ENCODE results near the gene FOXK1. TPM values are rescaled to one million over a fixed set of nuclear protein-coding genes. Genes with fewer than 3 reads are reported as not detected.
A peak's percentile ranks its signal among the peaks of the same experiment; 100 is the strongest.

The FOXK1 gene
- total RNA-seq, 6 donors from 2014 or later: 25.1 to 40.7 (median 34.1) TPM

DNA sequence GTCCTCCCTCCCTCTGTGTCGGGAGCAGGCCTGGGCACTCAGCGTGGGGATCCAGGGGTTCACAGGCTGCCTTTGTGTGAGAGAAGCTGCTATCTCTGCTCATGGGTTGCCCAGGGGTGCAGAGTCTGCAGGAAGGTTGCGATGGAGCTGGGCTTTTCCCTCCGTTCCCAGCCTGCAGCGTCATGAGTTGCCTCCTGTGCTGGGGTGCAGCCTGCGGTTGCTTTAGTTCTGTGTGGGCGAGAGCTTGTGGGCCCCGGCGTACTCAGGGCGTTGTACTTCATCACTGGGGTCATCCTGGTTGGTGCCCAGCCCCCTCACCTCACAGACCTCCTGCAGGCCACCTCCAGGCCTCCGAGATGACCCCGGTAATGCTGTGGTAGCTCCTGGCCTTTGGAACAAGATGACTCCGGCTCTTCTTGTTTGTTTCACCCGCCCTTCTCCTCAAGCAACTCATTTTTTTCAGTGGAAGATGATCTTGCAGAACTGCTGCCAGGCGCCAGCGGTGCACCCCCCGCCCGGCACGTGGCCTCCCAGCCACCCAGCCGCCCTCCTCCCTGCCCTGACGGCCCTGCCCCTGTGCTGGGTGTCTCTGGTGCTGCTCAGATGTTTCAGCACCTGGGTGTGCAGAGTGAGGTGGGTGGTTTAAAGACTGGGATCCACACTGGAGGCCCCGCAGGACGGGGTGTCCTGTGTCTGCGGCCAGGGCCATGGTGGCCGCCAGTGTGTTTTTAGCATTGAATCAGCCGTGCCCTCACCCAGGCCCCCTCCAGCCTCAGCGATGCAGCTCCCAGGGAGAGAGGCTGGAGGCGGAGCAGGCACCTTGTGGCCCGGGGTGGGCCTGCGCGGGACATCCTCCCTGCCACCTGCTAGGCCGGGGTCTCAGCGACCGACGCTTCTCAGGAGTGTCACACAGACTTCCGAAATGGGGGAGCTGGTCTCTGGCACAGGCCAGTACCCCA lies 100.5 kb downstream of the FOXK1 start:
- Histone ChIP-seq H3K4me1 (peaks cover 3 to 8% (median 4%) of the 10 kb centered on the region in 4 donors), H3K36me3 (peaks cover 19 to 71% (median 68%) of the 10 kb centered on the region in 4 donors), H3K27ac (no peak overlapping the region), H3K27me3 (no peaks in the 10 kb centered on the region), H3K4me3 (no peak overlapping the region), H3K9me3 (no peaks in the 10 kb centered on the region)
- 91 to 96% methylated on average over 21 to 36 of the region's 36 CpGs for WGBS, 2 donors
- no peak for ATAC-seq (ENCODE audit: low FRiP score in 2 of 2)
- no peak for DNase-seq
- TF ChIP-seq POLR2A (IDR thresholded peaks at IDR 0.05) (no peak), POLR2AphosphoS5 (IDR thresholded peaks at IDR 0.05) (no peak), EP300 (IDR thresholded peaks at IDR 0.05) (no peak)
- TF ChIP-seq, protein P1, sequence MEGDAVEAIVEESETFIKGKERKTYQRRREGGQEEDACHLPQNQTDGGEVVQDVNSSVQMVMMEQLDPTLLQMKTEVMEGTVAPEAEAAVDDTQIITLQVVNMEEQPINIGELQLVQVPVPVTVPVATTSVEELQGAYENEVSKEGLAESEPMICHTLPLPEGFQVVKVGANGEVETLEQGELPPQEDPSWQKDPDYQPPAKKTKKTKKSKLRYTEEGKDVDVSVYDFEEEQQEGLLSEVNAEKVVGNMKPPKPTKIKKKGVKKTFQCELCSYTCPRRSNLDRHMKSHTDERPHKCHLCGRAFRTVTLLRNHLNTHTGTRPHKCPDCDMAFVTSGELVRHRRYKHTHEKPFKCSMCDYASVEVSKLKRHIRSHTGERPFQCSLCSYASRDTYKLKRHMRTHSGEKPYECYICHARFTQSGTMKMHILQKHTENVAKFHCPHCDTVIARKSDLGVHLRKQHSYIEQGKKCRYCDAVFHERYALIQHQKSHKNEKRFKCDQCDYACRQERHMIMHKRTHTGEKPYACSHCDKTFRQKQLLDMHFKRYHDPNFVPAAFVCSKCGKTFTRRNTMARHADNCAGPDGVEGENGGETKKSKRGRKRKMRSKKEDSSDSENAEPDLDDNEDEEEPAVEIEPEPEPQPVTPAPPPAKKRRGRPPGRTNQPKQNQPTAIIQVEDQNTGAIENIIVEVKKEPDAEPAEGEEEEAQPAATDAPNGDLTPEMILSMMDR (IDR thresholded peaks at IDR 0.05): no peak

DNA sequence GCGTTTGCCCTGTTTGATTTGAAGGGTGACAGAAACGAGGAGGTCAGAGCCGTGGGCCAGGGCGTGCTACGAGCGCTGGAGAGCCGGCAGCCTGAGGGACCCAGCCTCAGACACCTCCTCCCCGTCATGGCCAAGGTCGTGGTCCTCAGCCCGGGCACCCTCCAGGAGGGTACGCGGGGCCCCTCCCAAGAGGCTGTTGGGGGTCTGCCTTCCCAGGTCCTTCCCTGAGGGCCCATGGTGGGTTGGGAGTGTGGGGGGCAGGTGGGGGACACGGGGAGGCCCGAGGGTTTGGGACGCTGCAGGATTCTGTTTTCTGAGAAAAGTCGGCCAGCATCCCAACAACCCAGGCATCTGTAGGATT lies 101.2 kb downstream of the FOXK1 start:
- H3K4me1 ChIP-seq: peaks cover 0 to 2% (median 2%) of the 10 kb centered on the region in 4 donors
- TF ChIP-seq, protein P1 (IDR thresholded peaks at IDR 0.05): no peak
- no peak for TF ChIP-seq EP300 (IDR thresholded peaks at IDR 0.05)
- WGBS, 2 donors: 88 to 92% methylated on average over 12 to 16 of the region's 16 CpGs
- no peak overlapping the region for H3K4me3 ChIP-seq
- ATAC-seq (ENCODE audit: low FRiP score in 2 of 2) (no peak), DNase-seq (no peak)
- no peak overlapping the region for H3K27ac ChIP-seq
- H3K9me3 ChIP-seq: no peaks in the 10 kb centered on the region
- H3K36me3 ChIP-seq: peaks cover 24 to 76% (median 74%) of the 10 kb centered on the region in 4 donors
- H3K27me3 ChIP-seq: no peaks in the 10 kb centered on the region

DNA sequence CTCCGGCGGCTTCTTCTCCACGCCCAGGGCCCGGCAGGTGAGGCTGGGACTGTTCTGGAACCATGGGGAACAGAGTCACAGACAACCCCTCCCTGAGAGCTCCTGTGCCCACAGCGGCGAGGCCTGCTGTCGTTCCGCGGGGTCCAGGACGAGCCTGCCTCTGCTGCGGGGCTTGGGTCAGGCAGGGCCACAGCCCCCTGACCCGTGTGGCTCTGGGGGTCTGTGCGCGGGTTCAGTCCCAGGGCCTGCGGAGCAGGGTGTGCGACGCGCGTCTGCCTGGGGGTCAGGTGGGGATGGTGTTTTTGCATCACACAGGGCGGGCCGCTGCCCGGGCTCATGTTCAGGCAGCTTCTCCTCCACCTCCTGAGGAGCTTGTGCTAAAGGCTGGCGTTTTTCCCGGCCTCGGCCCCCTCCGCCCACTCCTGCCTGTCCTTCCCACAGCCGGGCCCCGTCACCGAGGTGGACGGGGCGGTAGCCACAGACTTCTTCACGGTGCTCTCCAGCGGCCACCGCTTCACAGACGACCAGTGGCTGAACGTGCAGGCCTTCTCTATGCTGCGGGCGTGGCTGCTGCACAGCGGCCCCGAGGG lies 101.8 kb downstream of the FOXK1 start:
- no peak for ATAC-seq (ENCODE audit: low FRiP score in 2 of 2)
- Histone ChIP-seq H3K9me3 (no peaks in the 10 kb centered on the region), H3K4me3 (no peak overlapping the region), H3K4me1 (no peaks in the 10 kb centered on the region), H3K36me3 (peaks cover 29 to 82% (median 79%) of the 10 kb centered on the region in 4 donors), H3K27me3 (no peaks in the 10 kb centered on the region), H3K27ac (no peak overlapping the region)
- 90 to 94% methylated on average over 32 to 39 of the region's 40 CpGs for WGBS, 2 donors
- DNase-seq: peak in 1 of 2 donors; percentile 79
- TF ChIP-seq POLR2AphosphoS5 (IDR thresholded peaks at IDR 0.05): no peak
- no peak for TF ChIP-seq POLR2A (IDR thresholded peaks at IDR 0.05)
- TF ChIP-seq, protein P1 (IDR thresholded peaks at IDR 0.05): no peak
- no peak for TF ChIP-seq EP300 (IDR thresholded peaks at IDR 0.05)

DNA sequence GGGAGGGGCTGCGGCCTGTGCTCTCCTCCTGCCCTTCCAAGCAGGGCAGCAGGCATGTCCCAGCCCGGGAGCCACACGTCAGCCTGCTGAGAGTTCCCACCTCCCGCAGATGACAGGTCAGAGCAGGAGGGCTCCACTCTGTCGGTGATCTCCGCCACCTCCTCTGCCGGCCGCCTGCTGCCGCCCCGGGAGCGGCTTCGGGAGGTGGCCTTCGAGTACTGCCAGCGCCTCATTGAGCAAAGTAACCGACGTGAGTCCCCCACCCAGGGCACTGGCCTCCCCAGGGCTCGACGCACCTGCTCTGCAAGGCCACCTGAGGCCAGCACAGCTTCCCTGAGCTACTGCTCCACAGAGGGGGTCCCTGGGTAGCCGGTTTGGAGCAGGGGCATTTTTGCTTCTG lies 102.7 kb downstream of the FOXK1 start:
- H3K9me3 ChIP-seq: no peaks in the 10 kb centered on the region
- 87 to 88% methylated on average over 9 to 16 of the region's 19 CpGs for WGBS, 2 donors
- peak in 1 of 2 donors; percentile 68 for DNase-seq
- TF ChIP-seq POLR2A (IDR thresholded peaks at IDR 0.05): no peak
- TF ChIP-seq, protein P1 (IDR thresholded peaks at IDR 0.05): no peak
- TF ChIP-seq EP300 (IDR thresholded peaks at IDR 0.05): no peak
- TF ChIP-seq POLR2AphosphoS5 (IDR thresholded peaks at IDR 0.05): no peak
- no peaks in the 10 kb centered on the region for H3K4me1 ChIP-seq
- H3K36me3 ChIP-seq: peaks cover 29 to 91% (median 85%) of the 10 kb centered on the region in 4 donors
- H3K4me3 ChIP-seq: no peak overlapping the region
- no peak for ATAC-seq (ENCODE audit: low FRiP score in 2 of 2)
- no peak overlapping the region for H3K27ac ChIP-seq
- no peaks in the 10 kb centered on the region for H3K27me3 ChIP-seq

All from upper lobe of left lung (tissue), 6 donors.